Ureter (tissue), 1 donor: ENCODE data around the gene SLC17A9. TPM values are rescaled to one million over a fixed set of nuclear protein-coding genes. Genes with fewer than 3 reads are reported as not detected.
"Not testable (repeated sequence)": the region's sequence is repeated elsewhere in the genome, so short reads cannot be mapped to it uniquely, and the experiment has no call there.

Experiments
- DNase-seq: peaks from one replicate; pipeline ENCODE4 v3.0.0-alpha.2; 2020; ENCODE audit warnings: low spot score
- total RNA-seq: library from RNA; stranded (reverse); gene quantifications from one replicate; pipeline ENCODE4 v1.2.4, GENCODE V29; 2023
- donor health status: DM: yes; HTN: yes; CAD: no.

Gene SLC17A9
- total RNA-seq, 1 donor from 2014 or later = 10.1 TPM

DNA sequence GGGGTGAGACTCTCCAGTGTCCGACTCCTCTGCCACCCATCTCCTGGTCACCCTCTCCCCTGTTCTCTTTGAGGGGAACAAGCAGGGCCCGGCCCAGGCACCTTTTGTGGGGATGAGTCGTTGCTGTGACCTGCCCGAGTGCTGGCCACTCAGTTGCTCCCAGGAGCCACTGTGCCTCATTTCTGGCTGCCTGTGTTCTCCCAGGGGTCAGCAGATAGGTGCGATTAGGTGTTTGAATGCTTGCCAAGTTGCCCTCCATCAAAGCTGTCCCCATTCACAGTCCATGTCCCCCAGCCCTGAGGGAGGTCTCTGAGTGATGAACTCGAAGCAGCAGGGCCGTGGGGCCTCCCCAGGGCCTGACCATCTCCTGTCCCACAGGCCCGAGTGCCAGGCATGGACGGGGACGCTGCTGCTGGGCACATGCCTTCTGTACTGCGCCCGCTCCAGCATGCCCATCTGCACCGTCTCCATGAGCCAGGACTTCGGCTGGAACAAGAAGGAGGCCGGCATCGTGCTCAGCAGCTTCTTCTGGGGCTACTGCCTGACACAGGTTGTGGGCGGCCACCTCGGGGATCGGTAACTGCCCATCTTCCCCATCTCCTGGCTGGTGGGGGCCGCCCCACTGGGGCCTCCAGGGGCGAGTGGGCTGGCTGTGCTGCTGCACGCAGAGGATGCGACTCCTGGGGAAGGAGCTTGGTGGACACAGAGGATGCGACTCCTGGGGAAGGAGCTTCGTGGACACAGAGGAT is 4.1 kb downstream of the SLC17A9 start:
- no peak for DNase-seq

DNA sequence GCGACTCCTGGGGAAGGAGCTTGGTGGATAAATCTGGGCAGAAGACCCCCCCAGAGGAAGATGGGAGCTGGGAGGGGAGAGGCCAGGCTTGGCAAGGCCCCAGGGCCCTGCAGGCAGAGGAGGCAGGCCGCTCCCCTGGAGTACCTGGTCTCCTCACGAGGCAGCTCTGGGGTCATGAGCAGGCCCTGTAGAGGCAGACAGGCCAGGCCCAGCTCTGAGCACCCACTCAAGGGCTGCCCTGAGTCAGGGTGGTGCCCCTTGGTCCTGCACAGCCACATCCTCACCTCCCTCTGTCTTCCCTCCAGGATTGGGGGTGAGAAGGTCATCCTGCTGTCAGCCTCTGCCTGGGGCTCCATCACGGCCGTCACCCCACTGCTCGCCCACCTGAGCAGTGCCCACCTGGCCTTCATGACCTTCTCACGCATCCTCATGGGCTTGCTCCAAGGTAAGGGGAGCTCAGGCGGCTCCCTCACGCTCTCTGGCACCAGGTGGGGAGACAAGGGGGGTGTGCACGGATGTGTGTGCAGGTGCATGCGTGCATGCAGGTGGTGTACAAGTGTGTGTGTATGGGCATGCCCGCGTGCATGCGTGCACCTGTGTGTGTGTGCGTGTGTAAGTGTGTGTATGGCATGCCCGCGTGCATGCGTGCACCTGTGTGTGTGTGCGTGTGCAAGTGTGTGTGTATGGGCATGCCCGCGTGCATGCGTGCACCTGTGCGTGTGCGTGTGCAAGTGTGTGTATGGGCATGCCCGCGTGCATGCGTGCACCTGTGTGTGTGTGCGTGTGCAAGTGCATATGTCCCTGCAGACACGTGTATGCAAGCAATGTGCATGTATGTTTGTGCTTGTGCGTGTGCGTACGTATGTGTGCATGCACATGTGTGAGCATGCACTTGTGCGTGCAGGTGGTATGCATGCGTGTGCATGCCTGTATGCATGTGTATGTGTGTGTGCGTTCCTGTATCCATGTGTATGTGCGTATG is 4.9 kb downstream of the SLC17A9 start:
- DNase-seq = no peak

DNA sequence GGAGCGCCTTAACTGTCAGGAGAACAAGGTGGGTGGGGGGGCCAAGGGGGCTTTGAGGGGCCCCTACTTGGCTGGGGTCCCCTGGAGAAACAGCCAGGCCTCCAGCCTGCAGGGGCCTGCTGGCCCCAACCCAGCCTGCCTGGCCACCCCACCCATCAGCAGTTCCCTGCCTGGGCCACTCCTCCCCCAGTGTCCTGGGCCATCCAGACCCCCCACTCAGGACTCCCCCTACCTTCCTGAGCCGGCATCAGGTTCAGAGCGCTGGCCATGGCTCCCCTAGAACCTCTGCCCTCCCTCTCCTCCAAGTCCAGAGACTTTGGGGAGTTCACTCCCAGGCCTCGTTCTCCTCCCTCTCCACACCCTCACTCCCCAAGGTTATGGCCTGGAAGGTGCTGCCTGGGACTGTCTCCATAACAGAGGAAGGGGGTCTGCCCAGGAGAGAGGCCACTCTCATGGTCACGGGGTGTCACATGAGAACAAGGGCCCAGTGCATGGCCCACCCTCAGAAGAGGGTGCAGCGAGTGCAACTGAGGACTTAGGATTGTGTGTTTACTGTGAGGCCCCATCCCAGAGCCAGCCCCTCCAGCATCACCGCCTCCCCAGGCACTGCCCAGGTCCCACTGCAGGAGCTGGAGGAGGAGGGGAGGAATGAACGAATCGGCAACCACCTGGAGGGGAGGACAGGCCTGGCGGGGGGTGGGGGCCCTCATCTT is 6.0 kb downstream of the SLC17A9 start:
- no peak for DNase-seq

DNA sequence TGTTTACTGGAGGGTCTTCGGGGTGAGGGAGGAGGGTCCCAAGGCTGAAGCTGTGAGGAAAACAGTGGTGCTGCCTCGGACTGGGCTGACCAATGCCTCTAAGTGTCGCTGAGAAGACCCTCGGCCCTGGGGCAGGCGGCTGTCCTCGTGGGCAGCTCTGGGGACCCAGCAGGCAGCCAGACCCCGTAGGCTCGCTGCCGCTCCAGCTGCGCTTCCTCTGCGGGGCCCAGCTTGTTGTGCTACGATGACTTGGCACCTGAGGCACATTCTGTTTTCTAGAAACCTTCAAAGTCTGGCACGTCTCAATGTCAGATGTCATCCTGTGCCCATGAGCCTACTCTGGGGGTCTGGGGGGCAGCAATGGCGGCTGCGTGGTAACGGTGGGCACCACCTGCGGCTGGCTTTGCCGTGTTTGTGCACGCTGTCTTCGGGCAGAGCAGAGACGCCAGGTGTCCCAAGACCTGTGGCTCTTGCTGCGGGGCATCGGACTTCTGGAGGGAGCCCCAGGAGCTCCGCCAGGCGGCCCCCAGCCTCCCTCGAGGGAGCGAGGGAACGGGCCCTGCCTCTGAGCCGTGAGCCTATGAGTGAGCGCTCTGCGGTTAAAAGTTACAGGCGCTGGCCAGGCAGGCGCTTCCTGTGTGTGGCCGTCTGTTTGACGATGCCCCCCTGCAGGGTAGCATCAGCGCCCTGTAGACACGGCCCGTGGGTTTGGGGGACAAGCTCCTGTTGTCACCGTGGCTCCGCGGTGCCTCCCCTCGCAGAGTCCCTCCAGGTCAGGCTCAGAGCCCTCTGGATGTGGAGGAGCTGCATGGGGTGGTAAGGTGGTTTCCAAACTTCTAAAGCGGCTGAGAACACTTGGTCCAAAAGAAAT is 6.8 kb downstream of the SLC17A9 start:
- no peak for DNase-seq

DNA sequence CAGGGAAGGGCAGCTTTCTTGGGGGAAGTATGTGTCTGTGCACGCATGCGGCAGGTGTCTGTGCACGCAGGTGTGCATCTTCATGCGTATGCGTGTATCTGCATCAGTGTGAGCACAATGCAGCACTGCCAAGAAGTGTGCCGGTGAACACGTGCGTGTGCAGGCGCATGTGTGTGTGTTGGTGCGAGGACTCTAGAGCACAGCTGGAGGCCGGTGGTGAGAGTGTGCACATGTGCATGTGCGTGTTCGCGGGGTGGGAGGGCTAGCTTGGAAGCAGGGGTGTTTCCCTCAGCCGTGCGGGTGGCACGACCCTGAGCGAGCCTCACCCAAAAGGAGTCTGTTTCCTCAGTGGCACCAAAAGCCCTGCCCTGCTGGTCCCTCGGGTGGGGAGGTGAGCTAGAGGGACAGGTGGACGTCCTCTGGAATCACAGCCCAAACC is 7.5 kb downstream of the SLC17A9 start:
- no peak for DNase-seq

DNA sequence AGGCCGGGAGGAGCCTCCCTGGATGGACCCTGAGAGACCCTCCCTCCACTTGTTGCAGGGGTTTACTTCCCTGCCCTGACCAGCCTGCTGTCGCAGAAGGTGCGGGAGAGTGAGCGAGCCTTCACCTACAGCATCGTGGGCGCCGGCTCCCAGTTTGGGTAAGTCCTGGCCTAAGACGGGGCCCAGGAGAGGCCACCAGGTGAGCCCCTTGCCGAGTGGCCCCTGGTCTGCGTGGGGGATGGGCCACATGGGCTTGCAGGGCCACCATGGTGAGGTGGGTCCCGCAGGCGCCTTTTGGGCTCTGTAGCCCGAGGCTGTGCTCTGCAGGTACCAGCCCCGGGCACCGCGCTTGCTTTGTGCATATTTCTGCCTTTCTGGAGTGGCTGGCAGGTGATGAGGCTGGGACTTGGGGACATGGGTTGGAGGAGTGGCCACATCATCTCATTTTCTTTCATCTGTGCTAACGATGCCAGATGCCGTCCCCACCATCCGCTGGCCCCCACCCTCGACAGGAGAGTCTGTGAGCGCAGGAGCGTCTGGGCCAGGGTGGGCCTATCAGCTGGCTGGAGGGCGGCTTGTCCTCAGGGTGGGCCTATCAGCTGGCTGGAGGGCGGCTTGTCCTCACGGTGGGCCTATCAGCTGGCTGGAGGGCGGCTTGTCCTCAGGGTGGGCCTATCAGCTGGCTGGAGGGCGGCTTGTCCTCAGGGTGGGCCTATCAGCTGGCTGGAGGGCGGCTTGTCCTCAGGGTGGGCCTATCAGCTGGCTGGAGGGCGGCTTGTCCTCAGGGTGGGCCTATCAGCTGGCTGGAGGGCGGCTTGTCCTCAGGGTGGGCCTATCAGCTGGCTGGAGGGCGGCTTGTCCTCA is 8.2 kb downstream of the SLC17A9 start:
- DNase-seq = not testable (repeated sequence)

DNA sequence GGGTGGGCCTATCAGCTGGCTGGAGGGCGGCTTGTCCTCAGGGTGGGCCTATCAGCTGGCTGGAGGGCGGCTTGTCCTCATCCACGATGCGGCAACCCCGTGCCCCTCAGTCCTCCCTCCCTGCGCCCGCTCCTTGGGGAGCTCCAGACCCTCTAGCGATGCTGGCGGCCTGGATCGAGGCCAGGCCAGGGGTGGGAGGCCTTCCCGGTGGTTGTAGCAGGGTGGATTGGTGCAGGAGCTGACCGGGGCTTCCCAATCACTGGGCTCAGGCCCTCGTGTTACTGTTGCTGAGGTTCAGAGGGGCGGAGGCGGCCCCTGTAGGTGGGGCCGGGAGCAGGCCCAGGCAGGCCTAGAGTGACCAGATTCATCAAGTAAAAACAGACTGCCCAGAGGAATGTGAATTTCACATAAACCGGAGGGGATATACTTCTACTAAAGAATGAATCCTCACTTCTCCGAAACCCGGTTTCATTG is 8.8 kb downstream of the SLC17A9 start:
- DNase-seq = no peak

DNA sequence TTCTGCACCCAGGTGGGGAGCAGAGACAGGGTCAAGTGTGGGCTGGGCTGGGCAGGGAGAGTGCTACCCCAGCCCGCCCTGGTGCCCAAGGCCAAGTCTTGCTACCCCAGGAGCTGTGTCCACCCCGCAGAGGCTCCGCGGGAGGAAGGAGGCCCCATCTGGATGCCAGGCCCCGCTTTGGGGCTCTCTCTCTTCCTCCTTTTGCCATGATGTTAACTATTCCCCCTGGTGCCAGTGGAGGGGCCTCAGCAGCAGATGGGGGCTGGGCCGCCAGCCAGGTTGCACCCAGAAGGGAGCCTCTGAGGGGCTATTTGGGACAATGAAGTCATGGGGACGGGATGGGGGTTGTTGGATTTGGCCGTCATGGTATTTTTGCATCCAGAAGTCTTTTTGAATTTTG is 9.3 kb downstream of the SLC17A9 start:
- no peak for DNase-seq

DNA sequence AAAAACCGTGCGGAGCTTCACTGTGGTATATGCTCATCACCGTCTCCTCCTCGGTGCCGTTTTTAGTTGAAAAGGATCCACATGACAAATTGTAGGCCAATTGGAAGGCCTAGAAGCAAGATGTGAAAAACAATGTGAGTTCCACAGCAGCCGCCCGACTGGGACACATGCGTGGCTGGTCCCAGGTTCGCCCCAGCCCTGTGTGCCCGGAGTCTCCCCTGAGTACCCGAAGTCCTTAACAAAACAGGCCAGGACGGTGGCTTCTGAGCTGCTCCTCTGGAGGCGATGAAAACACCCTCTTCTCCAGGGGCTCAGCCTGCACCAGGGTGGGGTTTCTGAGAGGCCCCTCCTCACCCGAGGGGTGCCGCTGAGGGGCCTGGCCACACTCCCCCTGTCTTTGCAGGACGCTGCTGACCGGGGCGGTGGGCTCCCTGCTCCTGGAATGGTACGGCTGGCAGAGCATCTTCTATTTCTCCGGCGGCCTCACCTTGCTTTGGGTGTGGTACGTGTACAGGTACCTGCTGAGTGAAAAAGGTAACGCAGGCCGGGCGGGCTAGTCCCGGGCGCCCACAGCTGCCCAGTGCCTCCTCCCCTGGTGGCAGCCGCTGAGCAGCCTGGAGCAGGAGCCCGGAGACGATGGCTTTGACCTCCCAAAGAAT is 9.8 kb downstream of the SLC17A9 start:
- no peak for DNase-seq

DNA sequence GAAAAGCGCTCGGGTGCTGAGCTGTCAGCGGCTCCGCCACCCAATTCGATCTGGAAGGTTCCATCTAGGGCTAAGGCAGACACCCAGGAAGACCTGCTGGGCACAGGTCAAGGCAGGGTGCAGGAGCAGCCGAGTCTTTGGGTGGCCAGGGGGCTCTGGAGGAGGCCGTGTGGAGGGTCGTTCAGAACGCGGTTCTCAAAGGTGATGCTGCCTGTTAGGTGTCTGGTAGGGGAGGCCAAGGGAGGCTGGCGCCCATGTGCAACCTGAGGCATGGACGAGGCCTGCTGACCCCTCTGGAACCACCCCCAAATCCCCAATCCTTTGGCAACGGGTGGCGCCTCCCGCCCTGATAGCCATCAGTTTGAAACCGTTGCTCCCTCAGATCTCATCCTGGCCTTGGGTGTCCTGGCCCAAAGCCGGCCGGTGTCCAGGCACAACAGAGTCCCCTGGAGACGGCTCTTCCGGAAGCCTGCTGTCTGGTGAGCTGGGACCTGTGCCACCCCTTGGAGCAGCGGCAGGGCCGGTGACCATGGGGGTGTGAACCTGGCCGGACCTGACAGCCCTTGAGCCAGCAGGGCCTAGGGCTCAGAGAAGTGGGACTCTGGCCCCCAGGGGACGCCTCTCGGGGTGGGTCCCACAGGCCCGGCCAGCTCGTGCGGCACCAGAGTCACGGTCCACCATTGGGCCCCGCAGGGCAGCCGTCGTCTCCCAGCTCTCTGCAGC is 10.5 kb downstream of the SLC17A9 start:
- no peak for DNase-seq

DNA sequence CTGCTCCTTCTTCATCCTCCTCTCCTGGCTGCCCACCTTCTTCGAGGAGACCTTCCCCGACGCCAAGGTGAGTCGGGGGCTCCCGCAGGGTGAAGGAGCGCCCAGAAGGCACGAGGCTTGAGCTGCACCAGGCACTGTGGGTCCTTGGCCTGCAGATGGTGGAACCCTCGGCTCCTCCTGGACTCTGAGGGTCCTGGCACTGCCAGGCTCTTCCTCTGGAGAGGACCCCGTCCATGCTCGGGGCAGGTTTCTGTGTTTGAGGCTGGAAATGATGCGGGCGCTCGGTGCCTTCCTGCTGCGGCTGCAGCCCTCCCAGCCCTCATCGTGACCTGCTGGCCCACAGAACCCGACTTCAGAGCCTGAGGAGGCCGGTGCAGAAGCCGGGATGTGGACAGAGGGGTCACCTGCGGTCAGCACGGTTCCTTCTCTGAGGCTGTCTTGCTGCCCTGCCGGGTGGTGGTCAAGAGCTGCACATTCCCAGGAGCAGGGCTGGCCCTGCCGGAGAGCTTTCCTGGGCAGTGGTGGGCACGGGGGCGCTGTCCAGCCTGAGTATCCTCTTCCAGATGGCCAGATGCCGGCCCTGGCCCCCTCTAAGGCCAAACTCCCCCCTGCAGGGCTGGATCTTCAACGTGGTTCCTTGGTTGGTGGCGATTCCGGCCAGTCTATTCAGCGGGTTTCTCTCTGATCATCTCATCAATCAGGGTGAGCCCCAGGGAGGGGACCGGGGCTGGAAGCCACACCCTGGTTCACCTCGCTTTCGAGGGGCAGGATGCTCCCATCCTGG is 11.3 kb downstream of the SLC17A9 start:
- no peak for DNase-seq

DNA sequence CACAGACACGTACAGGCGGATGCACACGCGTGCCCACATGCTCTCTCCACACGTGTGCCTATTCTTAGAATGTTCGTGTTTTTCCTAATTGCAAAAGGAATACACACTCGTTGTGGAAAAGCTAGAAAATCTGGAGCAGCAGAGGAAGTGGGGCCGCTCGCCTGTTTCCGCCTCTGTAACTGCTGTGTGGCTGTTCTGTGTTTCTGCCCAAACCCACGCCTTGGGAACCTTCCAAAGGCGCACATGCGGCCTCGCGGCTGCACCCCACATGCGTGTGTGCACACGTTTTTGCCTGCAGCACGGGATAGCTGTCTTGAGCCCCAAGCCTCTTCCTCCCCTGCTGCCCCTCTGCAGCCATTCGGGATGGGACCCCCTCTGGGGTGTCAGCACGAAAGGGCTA is 12.2 kb downstream of the SLC17A9 start:
- no peak for DNase-seq

DNA sequence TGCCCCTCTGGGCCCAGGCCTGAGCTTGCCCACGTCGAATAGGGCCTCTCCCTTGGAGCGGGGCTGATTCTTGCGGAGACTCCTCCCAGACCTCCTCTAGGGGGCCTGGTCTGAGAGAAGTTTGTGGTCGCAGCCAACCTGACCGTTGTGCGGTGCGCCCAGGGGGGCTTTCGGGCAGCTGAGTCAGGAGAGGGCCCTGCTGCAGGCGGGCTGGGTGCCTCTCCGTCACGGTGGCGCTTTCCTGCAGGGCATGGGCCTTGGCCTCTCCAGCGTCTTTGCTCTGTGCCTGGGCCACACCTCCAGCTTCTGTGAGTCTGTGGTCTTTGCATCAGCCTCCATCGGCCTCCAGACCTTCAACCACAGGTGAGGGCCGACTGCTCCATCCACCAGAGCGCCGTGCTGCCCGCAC is 12.9 kb downstream of the SLC17A9 start:
- no peak for DNase-seq

DNA sequence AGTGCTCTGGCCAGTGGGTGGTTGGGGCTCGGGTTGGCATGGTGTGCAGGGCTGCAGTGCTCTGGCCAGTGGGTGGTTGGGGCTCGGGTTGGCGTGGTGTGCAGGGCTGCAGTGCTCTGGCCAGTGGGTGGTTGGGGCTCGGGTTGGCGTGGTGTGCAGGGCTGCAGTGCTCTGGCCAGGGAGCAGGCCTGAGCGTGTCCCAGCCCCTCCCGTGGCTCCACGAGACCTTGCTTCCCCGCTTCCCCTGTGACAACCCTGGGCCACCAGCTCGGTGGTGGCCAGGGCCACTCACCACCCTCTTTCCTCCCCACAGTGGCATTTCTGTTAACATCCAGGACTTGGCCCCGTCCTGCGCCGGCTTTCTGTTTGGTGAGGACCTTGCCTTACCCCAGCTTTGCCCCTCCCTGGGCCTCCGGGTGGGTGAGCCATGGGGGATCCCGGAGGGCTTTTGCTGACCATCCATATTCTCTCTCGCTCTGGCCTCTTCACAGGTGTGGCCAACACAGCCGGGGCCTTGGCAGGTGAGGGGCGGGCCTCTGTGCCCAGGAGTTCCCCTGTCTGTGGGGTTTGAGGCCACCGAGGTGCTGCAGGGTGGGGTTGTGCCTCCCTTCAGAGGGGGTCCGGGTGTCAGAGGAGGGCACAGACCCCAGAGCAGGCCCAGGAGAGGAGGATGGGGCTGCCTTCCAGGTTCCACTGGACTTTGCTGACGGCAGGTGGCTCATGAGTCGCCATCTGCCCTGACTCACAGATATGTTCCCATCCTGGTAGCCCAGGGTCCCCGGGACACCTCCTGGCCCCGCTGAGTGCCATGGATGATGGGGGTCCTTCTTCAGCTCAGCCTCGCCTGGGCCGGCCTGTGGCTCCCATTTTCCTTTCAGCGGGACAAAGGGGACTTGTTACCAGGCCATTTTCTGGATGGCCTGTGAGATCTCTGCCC is 14.0 kb downstream of the SLC17A9 start:
- no peak for DNase-seq

DNA sequence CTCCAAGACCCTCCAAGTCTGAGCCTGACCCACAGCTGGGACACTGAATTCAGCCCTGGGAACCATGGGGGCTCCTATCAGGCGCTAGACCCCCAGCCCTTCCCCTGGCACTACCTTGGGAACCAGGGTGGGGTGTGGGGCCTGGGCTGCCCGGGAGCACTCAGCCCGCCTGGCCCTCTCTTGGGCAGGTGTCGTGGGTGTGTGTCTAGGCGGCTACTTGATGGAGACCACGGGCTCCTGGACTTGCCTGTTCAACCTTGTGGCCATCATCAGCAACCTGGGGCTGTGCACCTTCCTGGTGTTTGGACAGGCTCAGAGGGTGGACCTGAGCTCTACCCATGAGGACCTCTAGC is 14.6 kb downstream of the SLC17A9 start:
- DNase-seq = no peak

DNA sequence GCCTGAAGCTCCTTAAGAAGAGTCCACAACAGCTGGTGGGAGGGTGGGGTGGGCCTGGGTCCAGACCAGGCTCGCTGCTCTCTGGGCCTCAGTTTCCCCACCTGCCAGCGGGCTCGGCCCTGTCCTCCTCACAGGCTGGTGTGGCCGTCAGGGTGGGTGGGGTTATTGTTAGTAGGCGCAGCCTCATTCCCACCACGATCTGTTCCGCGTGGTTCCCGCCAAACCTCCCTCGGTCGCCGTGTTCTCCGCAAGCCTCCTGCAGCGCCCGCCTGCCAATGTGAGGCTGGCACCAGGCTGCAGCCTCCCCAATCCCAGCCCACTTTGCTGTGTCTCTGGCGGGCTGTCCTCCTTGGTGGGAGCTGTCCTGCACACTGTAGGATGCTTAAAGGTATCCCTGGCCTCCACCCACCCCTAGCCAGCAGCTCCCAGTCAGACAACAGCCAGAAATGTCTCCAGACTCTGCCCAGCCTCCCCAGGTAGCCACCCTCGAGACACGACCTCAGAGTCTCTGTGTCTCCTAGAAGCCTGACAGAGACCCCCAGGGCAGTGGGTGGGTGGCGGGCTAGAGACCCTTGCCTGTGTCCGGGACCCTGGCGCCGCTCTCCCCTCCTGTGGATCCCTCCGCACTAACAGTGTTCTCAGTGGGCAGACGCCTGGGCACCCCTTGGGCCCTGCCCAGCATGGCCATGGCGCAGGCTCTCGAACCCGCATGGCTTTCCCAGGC is 15.3 kb downstream of the SLC17A9 start:
- no peak for DNase-seq
